Liver (tissue), 9 donors: ENCODE results near the gene MMP14. TPM values are rescaled to one million over a fixed set of nuclear protein-coding genes. Genes with fewer than 3 reads are reported as not detected.

Experiments used
- DNase-seq: peaks from one replicate; pipeline ENCODE4 v3.0.0-alpha.2; 2017; ENCODE audit warnings: low spot score
- H3K27ac ChIP-seq, 2 donors: one replicate each; pipeline ENCODE4 v1.7.0; 2013; ENCODE audit warnings: inconsistent platforms in 2 of 2, low read length in 2 of 2, control low read depth in 1 of 2, low read depth in 1 of 2, mild to moderate bottlenecking in 1 of 2
- H3K27me3 ChIP-seq, 4 donors: one replicate each; pipeline versions ENCODE4 v1.6.1 to v1.7.0; 2013; ENCODE audit warnings: low read length in 3 of 4, inconsistent platforms in 1 of 4, mild to moderate bottlenecking in 1 of 4, moderate library complexity in 1 of 4; ENCODE audit not compliant: control insufficient read depth in 4 of 4, insufficient read depth in 4 of 4
- H3K36me3 ChIP-seq, 4 donors: one replicate each; pipeline versions ENCODE4 v1.6.1 to v1.7.0; 2013; ENCODE audit warnings: low read length in 3 of 4, mild to moderate bottlenecking in 3 of 4, low read depth in 1 of 4, moderate library complexity in 1 of 4; ENCODE audit not compliant: control insufficient read depth in 4 of 4, insufficient read depth in 3 of 4
- H3K4me1 ChIP-seq, 4 donors: one replicate each; pipeline versions ENCODE4 v1.6.1 to v1.7.0; 2013; ENCODE audit warnings: low read length in 3 of 4, mild to moderate bottlenecking in 3 of 4, moderate library complexity in 1 of 4; ENCODE audit not compliant: control insufficient read depth in 4 of 4, insufficient read depth in 4 of 4
- H3K4me3 ChIP-seq, 3 donors: one replicate each; pipeline versions ENCODE4 v1.6.1 to v1.7.0; 2013; ENCODE audit warnings: low read length in 3 of 3, control low read depth in 1 of 3, low read depth in 1 of 3, mild to moderate bottlenecking in 1 of 3
- H3K9ac ChIP-seq, 2 donors: one replicate each; pipeline ENCODE4 v1.7.0; 2013; ENCODE audit warnings: low read length in 2 of 2, mild to moderate bottlenecking in 2 of 2, moderate library complexity in 2 of 2, control low read depth in 1 of 2, low read depth in 1 of 2
- H3K9me3 ChIP-seq, 4 donors: one replicate each; pipeline versions ENCODE4 v1.6.1 to v1.7.0; 2013; ENCODE audit warnings: low read length in 3 of 4; ENCODE audit not compliant: control insufficient read depth in 4 of 4
- ATF3 ChIP-seq: IDR thresholded peaks from 2 replicates; pipeline ENCODE4 v1.6.1; 2016; ENCODE audit warnings: antibody characterized with exemption
- CTCF ChIP-seq: fragments of 150-350 bp; IDR thresholded peaks from 2 replicates; pipeline ENCODE4 v1.5.1; 2017; ENCODE audit warnings: improper control_type of control experiment, low read depth, low read length; ENCODE audit not compliant: missing input control
- EGR1 ChIP-seq, 2 donors: IDR thresholded peaks; 2 replicates each; pipeline ENCODE4 v1.6.1; 2016 to 2018; ENCODE audit warnings: antibody characterized with exemption in 2 of 2, low read depth in 2 of 2
- FOXA1 ChIP-seq: IDR thresholded peaks from 2 replicates; pipeline ENCODE4 v1.6.1; 2016; ENCODE audit warnings: antibody characterized with exemption
- FOXA2 ChIP-seq: IDR thresholded peaks from 2 replicates; pipeline ENCODE4 v1.6.1; 2016; ENCODE audit warnings: antibody characterized with exemption
- GABPA ChIP-seq, 2 donors: IDR thresholded peaks in 1 of 2; conservative IDR thresholded peaks in 1 of 2; 2 replicates each; pipeline ENCODE4 v1.6.1; 2016; ENCODE audit warnings: antibody characterized with exemption in 2 of 2, mild to moderate bottlenecking in 1 of 2, moderate library complexity in 1 of 2
- HNF4A ChIP-seq, 2 donors: conservative IDR thresholded peaks; 2 replicates each; pipeline ENCODE4 v1.6.1; 2016; ENCODE audit warnings: antibody characterized with exemption in 2 of 2, mild to moderate bottlenecking in 2 of 2
- HNF4G ChIP-seq: IDR thresholded peaks from 2 replicates; pipeline ENCODE4 v1.6.1; 2016; ENCODE audit warnings: antibody characterized with exemption
- JUND ChIP-seq, 2 donors: IDR thresholded peaks; 2 replicates each; pipeline ENCODE4 v1.6.1; 2016; ENCODE audit warnings: antibody characterized with exemption in 2 of 2
- MAX ChIP-seq: IDR thresholded peaks from 2 replicates; pipeline ENCODE4 v1.6.1; 2016; ENCODE audit warnings: antibody characterized with exemption
- NR2F2 ChIP-seq: IDR thresholded peaks from 2 replicates; pipeline ENCODE4 v1.6.1; 2016; ENCODE audit warnings: antibody characterized with exemption
- RAD21 ChIP-seq, 2 donors: IDR thresholded peaks; 2 replicates each; pipeline ENCODE4 v1.6.1; 2016; ENCODE audit warnings: antibody characterized with exemption in 2 of 2, mild to moderate bottlenecking in 2 of 2
- REST ChIP-seq: IDR thresholded peaks from 2 replicates; pipeline ENCODE4 v1.6.1; 2016; ENCODE audit warnings: antibody characterized with exemption, mild to moderate bottlenecking
- RXRA ChIP-seq, 2 donors: IDR thresholded peaks; 2 replicates each; pipeline ENCODE4 v1.6.1; 2017 to 2018; ENCODE audit warnings: antibody characterized with exemption in 2 of 2, mild to moderate bottlenecking in 1 of 2
- SP1 ChIP-seq: IDR thresholded peaks from 2 replicates; pipeline ENCODE4 v1.6.1; 2018; ENCODE audit warnings: antibody characterized with exemption, mild to moderate bottlenecking
- TAF1 ChIP-seq: conservative IDR thresholded peaks from 2 replicates; pipeline ENCODE4 v1.6.1; 2016; ENCODE audit warnings: antibody characterized with exemption, mild to moderate bottlenecking
- YY1 ChIP-seq: IDR thresholded peaks from 2 replicates; pipeline ENCODE4 v1.6.1; 2016; ENCODE audit warnings: antibody characterized with exemption, mild to moderate bottlenecking
- ZBTB33 ChIP-seq: IDR thresholded peaks from 2 replicates; pipeline ENCODE4 v1.6.1; 2016; ENCODE audit warnings: antibody characterized with exemption
- WGBS: extraction: QIAGEN DNeasy Blood & Tissue Kit; methylation state at CpG from one replicate; pipeline ENCODE4 v1.1.7; 2013; 5-methylcytosine and 5-hydroxymethylcytosine counted together
- polyA plus RNA-seq, 2 donors: library from polyadenylated mRNA; stranded (reverse) in 1 of 2; unstranded in 1 of 2; fragments of 200-250 nt in 1 of 2; fragments of >200 nt in 1 of 2; fragmentation: Nextera tagmentation in 1 of 2; extraction: Ambion mirVana in 1 of 2; gene quantifications; one replicate each; pipeline versions ENCODE4 v1.2.1 to v1.2.3, GENCODE V29; 2013 to 2015
- total RNA-seq, 2 donors: library from RNA; depleted of rRNA; stranded (reverse); fragments of >200 nt; gene quantifications; one replicate each; pipeline ENCODE4 v1.2.3, GENCODE V29; 2014
- donor health status: healthy.
- donor health status: healthy.
- donor health status: healthy.
- donor health status: healthy.
- donor health status: healthy.

MMP14 gene
- total and polyA plus RNA-seq, 4 donors, result 0.86 to 10.6 (median 8.0) TPM

- Histone ChIP-seq H3K4me1 (peaks cover 0 to 5% (median 4%) of the 10 kb centered on the region in 4 donors), H3K27ac (no peak overlapping the region), H3K9me3 (no peaks in the 10 kb centered on the region), H3K4me3 (no peak overlapping the region), H3K9ac (no peak overlapping the region), H3K27me3 (no peaks in the 10 kb centered on the region), H3K36me3 (peaks cover 2 to 12% (median 4%) of the 10 kb centered on the region in 4 donors)
- 95% methylated on average over 9 of the region's 9 CpGs for WGBS
- no peak for DNase-seq
- TF ChIP-seq YY1 (no peak), RXRA (IDR thresholded peaks at IDR 0.05) (no peak), ATF3 (no peak), EGR1 (IDR thresholded peaks at IDR 0.05; ENCODE audit: low read depth in 2 of 2) (no peak), ZBTB33 (no peak), FOXA1 (no peak), RAD21 (IDR thresholded peaks at IDR 0.05) (no peak), FOXA2 (no peak), HNF4G (no peak), CTCF (no peak), TAF1 (no peak), HNF4A (conservative IDR thresholded peaks at IDR 0.05) (no peak), NR2F2 (no peak), REST (no peak), GABPA (IDR thresholded peaks at IDR 0.05 in 1 of 2, conservative IDR thresholded peaks at IDR 0.05 in 1 of 2) (no peak), SP1 (no peak), JUND (IDR thresholded peaks at IDR 0.05) (no peak), MAX (no peak)
Observed at GRCh38 chr14:22845103-22845394, 8.7 kb downstream of the MMP14 start.
